Hepatocyte (in vitro differentiated cells): Measurements from ENCODE around the gene CLSTN3. TPM values are rescaled to one million over a fixed set of nuclear protein-coding genes. Genes with fewer than 3 reads are reported as not detected.
A peak's percentile ranks its signal among the peaks of the same experiment; 100 is the strongest.

ENCODE experiments used
- DNase-seq: peaks from one replicate; pipeline ENCODE4 v3.0.0-alpha.2; 2016; ENCODE audit warnings: low spot score
- H2AFZ ChIP-seq: fragments of 200-600 bp; sonication (generic); 2 replicates; pipeline ENCODE4 v1.6.0; 2016; ENCODE audit warnings: antibody characterized with exemption, mild to moderate bottlenecking
- H3K27ac ChIP-seq: fragments of 200-600 bp; sonication (generic); 2 replicates; pipeline ENCODE4 v1.5.1; 2016; ENCODE audit warnings: mild to moderate bottlenecking
- H3K27me3 ChIP-seq: fragments of 200-600 bp; sonication (generic); 2 replicates; pipeline ENCODE4 v1.6.1; 2016
- H3K36me3 ChIP-seq: fragments of 200-600 bp; sonication (generic); replicated peaks from 2 replicates; pipeline ENCODE4 v1.5.1; 2016; ENCODE audit warnings: low read depth; ENCODE audit not compliant: insufficient read depth
- H3K4me1 ChIP-seq: fragments of 200-600 bp; sonication (generic); 2 replicates; pipeline ENCODE4 v1.5.1; 2016; ENCODE audit warnings: mild to moderate bottlenecking, moderate library complexity; ENCODE audit not compliant: insufficient read depth
- H3K4me2 ChIP-seq: fragments of 200-600 bp; sonication (generic); 2 replicates; pipeline ENCODE4 v1.6.0; 2016
- H3K4me3 ChIP-seq: fragments of 200-600 bp; sonication (generic); 2 replicates; pipeline ENCODE4 v1.5.1; 2016; ENCODE audit warnings: mild to moderate bottlenecking
- H3K79me2 ChIP-seq: fragments of 200-600 bp; sonication (generic); 2 replicates; pipeline ENCODE4 v1.6.0; 2017; ENCODE audit warnings: mild to moderate bottlenecking
- H3K9me2 ChIP-seq: fragments of 200-600 bp; sonication (generic); replicated peaks from 2 replicates; pipeline ENCODE4 v1.6.0; 2017; ENCODE audit warnings: mild to moderate bottlenecking; ENCODE audit not compliant: insufficient read depth
- H3K9me3 ChIP-seq: fragments of 200-600 bp; sonication (generic); 2 replicates; pipeline ENCODE4 v1.5.1; 2016; ENCODE audit warnings: low read depth, mild to moderate bottlenecking
- H4K20me1 ChIP-seq: fragments of 200-600 bp; sonication (generic); 2 replicates; pipeline ENCODE4 v1.6.0; 2016; ENCODE audit warnings: mild to moderate bottlenecking; ENCODE audit not compliant: insufficient read depth, poor library complexity, severe bottlenecking
- CTCF ChIP-seq: fragments of 200-600 bp; sonication (generic); IDR thresholded peaks from 2 replicates; pipeline ENCODE4 v1.5.1; 2016; ENCODE audit warnings: antibody characterized with exemption, mild to moderate bottlenecking; ENCODE audit not compliant: poor library complexity
- EZH2 ChIP-seq: fragments of 200-600 bp; sonication (generic); IDR thresholded peaks from 2 replicates; pipeline ENCODE4 v1.6.1; 2016; ENCODE audit warnings: antibody characterized with exemption, mild to moderate bottlenecking, borderline replicate concordance
- EZH2phosphoT487 ChIP-seq: fragments of 200-600 bp; sonication (generic); IDR thresholded peaks from one replicate; pipeline ENCODE4 v1.6.1; 2018; ENCODE audit warnings: antibody characterized with exemption, mild to moderate bottlenecking, low read depth, moderate library complexity; ENCODE audit not compliant: unreplicated experiment, severe bottlenecking
- WGBS: methylation state at CpG from one replicate; pipeline ENCODE4 v1.1.6; 2016; ENCODE audit warnings: low lambda C conversion rate; ENCODE audit errors: missing lambda C conversion rate; 5-methylcytosine and 5-hydroxymethylcytosine counted together
- polyA plus RNA-seq: library from polyadenylated mRNA; unstranded; fragments of >200 nt; fragmentation: Nextera tagmentation; extraction: Ambion mirVana; gene quantifications from 2 replicates; pipeline ENCODE4 v1.2.1, GENCODE V29; 2016
- total RNA-seq: library from RNA; depleted of rRNA; stranded (reverse); fragments of >200 nt; gene quantifications from 2 replicates; pipeline ENCODE4 v1.2.3, GENCODE V29; 2014

CLSTN3 gene
- total and polyA plus RNA-seq, 2 experiments from 2014 or later, result 37.8 to 57.0 TPM

GRCh38 chr12:7090222-7090998, 39.8 kb upstream of the CLSTN3 start:
- no peaks in the 10 kb centered on the region for H3K27me3 ChIP-seq
- H2AFZ ChIP-seq, result no peak overlapping the region
- no peaks in the 10 kb centered on the region for H4K20me1 ChIP-seq
- no peak overlapping the region for H3K4me2 ChIP-seq
- no peaks in the 10 kb centered on the region for H3K36me3 ChIP-seq
- no peaks in the 10 kb centered on the region for H3K79me2 ChIP-seq
- H3K4me3 ChIP-seq, result no peak overlapping the region
- H3K4me1 ChIP-seq, result no peaks in the 10 kb centered on the region
- no peaks in the 10 kb centered on the region for H3K9me2 ChIP-seq
- 74% methylated on average over 16 of the region's 16 CpGs for WGBS
- no peak for DNase-seq
- TF ChIP-seq EZH2phosphoT487, result no peak
- TF ChIP-seq EZH2, result no peak
- TF ChIP-seq CTCF, result no peak
- H3K9me3 ChIP-seq, result no peaks in the 10 kb centered on the region
- no peak overlapping the region for H3K27ac ChIP-seq

- Histone ChIP-seq H3K9me3 (no peaks in the 10 kb centered on the region), H3K4me3 (no peak overlapping the region), H3K27me3 (no peaks in the 10 kb centered on the region), H3K79me2 (no peaks in the 10 kb centered on the region), H3K9me2 (no peaks in the 10 kb centered on the region), H3K36me3 (no peaks in the 10 kb centered on the region), H2AFZ (no peak overlapping the region), H4K20me1 (no peaks in the 10 kb centered on the region), H3K4me2 (peak overlapping the region; percentile 75), H3K27ac (no peak overlapping the region), H3K4me1 (no peaks in the 10 kb centered on the region)
- DNase-seq, result no peak
- 97% methylated on average over 7 of the region's 7 CpGs for WGBS
- no peak for TF ChIP-seq CTCF
- TF ChIP-seq EZH2, result no peak
- TF ChIP-seq EZH2phosphoT487, result no peak
These were observed 39.0 kb upstream of the CLSTN3 start for GRCh38 chr12:7091171-7091570.

GRCh38 chr12:7091660-7092228, 38.4 kb upstream of the CLSTN3 start:
- peak overlapping the region; percentile 27 for H2AFZ ChIP-seq
- no peak for DNase-seq
- no peaks in the 10 kb centered on the region for H3K9me3 ChIP-seq
- H3K27ac ChIP-seq, result peak overlapping the region; percentile 3
- no peaks in the 10 kb centered on the region for H3K27me3 ChIP-seq
- 73% methylated on average over 8 of the region's 10 CpGs for WGBS
- H3K4me3 ChIP-seq, result peak overlapping the region; percentile 8
- H3K4me1 ChIP-seq, result no peaks in the 10 kb centered on the region
- peak overlapping the region; percentile 75 for H3K4me2 ChIP-seq
- no peaks in the 10 kb centered on the region for H3K79me2 ChIP-seq
- H3K36me3 ChIP-seq, result no peaks in the 10 kb centered on the region
- no peaks in the 10 kb centered on the region for H4K20me1 ChIP-seq
- TF ChIP-seq CTCF (no peak), EZH2phosphoT487 (no peak), EZH2 (no peak)
- no peaks in the 10 kb centered on the region for H3K9me2 ChIP-seq
